ENCODE measurements around the gene SGSM2. TPM values are rescaled to one million over a fixed set of nuclear protein-coding genes. Genes with fewer than 3 reads are reported as not detected.

The SGSM2 gene
- polyA plus RNA-seq, 3 donors: 71.5 to 89.4 (median 79.0) TPM

DNA sequence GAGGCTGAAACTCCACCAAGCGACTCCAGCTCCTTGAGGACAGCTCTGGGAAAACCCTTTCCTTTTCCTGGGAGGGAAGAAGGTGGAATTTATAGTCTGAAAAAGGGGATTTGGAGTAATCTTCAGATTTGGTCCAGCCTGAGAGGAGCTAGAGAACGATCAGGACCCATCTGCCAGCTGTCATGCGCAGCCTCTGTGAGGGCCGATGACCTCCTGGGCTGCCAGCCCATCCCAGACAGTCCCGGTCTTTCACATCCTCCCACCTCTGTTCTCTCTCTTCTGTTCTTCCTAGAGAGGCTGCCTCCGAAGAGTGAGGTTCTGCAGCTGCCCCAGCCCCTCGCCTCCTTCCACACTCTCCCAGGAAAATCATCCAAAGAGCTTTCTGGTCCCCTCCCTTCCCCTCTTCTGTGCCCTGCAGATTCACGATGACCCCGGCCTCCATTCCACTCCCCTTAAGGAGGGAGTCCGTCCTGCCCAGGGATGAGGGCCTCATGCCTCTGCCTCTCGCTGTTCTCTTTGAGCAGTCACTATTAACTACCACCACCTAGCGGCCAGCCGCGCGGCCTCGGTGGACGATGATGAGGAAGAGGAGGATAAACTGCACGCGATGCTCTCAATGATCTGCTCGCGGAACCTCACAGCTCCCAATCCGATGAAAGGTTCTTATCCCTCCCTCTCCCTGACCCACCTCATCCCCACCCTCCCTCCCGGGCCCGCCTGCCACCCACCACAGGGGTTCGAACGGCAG, 29.6 kb downstream of the SGSM2 start:
- no peak for DNase-seq

DNA sequence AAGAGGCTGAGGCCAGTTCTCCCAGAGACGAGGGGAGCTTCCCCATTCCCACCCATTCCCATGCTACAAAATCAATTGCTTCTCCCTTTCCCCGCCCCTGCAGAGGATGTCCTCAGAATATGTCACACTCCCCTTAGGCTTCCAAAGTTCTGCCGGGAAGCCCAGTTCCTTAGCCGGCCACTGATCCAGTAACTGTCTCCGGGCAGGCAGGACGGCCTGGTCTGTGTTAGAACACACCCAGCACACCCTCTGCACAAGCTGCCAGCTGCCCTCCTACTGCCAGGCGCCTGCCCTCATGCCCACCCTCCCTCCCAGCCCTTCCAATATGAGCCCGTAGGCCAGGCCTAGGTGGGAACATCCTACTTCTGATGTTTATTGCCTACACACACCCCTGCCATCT, 31.1 kb downstream of the SGSM2 start:
- DNase-seq: no peak

DNA sequence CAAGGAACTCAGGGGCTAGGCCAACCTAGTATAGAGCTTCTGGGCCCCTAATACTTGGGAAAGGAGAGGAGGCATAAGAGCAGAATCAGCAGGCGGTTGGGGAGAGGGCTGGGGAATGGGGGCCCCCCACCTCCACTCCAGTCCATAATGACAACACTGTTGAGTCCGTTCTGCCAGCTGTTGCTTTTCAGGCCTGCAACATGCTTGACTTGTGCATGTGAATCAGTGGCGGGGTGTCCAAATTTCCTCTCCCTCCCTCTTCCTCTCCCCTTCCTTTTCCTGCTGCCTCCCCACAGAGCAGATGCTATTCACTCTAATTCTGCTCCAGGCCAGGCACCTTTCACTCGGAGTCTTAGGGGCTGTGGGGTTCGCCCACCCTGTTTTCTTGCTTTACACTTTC, 31.7 kb downstream of the SGSM2 start:
- DNase-seq: no peak

DNA sequence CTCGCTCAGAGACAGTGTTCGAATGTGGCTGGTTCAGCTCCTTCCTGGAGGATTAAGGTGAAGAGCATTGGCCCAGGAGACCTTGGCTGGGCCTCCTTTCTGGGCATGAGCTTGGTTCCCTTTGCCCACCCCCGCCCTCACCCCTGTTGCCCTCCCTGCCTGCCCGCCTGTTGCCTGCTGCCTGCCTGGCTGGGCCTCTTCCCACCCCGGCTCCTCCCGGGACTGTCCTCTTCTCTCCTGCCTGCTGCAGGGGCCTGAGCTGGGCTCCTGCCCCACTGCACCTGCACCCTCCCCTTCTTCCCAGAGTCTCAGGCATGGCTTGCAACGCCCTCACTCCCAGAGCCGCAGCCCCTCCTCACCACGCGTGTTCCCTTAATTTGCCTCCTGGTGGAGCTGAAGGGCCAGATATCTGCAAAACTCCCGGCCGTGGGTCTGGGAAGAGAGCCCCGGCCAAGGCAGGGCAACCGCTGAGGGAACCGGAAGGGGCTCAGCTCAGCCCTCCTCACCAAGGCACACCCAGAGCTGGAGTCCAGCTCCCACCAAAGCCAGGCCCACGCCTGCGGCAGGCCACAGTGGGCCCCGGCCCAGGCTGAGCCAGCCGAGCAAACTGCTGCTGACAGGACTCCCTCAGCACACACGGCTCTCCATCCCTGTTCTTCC, 32.4 kb downstream of the SGSM2 start:
- no peak for DNase-seq

DNA sequence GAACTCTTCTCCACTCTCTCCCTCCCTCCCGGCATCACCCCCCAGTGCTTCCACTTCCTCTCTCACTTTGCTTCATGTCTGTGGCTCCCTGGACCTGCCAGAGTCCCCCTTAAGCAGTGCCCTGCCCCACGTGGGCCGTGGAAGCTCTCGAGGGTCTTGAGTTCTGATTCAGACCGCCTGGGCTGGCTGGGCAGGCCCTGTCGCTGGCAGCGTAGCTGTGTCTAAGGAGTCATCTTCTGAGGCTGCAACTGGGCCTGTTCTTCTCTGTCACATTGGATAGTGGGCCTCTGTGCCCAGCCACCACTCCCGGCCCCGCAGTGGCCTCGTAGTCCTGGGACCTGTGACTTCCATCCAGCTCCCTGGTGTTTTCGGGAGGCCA, 32.9 kb downstream of the SGSM2 start:
- no peak for DNase-seq

DNA sequence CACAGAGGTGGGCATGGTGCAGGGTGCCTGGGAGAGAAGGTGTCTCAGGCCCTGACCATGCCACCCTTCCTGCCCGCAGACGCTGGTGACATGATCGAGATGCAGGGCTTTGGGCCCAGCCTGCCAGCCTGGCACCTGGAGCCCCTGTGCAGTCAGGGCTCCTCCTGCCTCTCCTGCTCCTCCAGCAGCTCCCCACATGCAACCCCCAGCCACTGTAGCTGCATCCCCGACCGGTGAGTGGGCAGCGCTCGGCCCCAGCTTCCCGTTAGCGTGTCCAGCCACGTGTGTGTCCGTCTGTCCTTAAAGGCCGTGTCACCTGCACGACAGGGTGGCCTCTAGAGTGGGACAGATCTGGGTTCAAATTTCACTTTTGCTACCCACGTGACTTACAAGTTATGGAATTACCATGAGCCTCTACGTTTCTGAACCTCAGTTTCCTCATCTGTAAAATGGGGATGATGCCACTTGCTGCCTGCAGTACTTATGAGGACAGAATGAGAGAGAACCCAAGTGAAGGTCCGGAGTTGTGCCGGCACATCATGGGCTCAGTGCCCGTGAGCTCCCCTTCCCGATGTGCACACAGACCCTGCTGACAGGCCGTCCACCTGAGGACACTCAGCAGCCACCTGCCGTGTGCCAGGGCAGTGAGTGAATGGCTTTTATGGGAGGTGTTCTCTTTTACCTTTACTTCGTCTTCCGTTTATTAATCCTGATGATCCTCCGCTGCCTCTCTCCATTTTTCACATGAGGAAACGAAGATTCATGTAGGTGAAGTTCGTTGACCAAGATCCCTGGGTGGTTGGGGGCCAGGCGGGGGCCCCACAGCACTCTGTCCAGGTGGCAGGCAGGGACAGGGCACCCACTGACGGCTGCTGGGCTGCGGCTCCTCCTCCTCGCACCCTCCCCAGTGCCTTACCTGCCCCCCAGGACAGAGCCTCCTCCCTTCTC, 34.2 kb downstream of the SGSM2 start:
- no peak for DNase-seq

DNA sequence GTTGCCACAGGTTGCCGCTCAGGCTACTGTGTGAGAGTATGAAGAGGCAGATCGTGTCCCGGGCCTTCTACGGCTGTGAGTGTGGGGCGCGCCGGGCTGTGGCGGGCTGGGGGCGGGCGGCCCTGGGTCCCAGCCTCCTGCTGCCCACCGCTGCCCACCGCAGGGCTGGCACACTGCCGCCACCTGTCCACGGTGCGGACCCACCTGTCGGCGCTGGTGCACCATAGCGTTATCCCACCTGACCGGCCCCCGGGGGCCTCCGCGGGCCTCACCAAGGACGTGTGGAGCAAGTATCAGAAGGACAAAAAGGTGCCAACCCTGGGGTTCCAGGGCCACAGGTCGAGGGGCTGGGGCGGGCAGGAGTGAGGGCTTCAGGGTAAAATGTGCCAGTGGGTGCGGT, 34.9 kb downstream of the SGSM2 start:
- DNase-seq: no peak

DNA sequence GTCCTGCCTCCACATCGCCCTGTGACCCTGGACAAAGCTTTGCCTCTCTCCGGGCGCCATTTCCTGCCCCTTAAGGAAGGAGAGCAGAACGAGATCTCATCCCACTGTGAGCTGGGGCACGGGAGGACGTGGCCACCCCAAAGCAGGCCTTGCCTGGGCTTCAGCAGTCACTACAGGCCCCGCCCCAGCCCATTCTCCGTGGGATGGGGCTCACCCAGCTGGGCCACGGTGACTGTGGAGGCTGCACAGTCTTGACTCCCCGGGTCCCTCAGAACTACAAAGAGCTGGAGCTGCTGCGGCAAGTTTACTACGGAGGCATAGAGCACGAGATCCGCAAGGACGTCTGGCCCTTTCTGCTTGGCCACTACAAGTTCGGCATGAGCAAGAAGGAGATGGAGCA, 35.4 kb downstream of the SGSM2 start:
- no peak for DNase-seq

DNA sequence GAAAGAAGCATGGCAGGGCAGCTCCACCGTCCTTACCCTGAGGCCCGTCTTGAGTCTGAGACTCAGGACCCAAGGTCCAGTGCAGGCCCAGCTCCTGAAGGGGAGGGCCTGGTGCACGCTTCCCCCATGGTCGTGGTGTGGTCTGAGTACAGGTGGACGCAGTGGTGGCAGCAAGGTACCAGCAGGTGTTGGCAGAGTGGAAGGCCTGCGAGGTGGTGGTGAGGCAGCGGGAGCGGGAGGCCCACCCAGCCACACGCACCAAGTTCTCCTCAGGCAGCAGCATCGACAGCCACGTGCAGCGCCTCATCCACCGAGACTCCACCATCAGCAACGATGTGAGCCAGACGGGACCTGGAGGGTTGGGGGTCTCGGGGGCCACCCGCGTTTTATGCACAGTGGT, 35.9 kb downstream of the SGSM2 start:
- no peak for DNase-seq

DNA sequence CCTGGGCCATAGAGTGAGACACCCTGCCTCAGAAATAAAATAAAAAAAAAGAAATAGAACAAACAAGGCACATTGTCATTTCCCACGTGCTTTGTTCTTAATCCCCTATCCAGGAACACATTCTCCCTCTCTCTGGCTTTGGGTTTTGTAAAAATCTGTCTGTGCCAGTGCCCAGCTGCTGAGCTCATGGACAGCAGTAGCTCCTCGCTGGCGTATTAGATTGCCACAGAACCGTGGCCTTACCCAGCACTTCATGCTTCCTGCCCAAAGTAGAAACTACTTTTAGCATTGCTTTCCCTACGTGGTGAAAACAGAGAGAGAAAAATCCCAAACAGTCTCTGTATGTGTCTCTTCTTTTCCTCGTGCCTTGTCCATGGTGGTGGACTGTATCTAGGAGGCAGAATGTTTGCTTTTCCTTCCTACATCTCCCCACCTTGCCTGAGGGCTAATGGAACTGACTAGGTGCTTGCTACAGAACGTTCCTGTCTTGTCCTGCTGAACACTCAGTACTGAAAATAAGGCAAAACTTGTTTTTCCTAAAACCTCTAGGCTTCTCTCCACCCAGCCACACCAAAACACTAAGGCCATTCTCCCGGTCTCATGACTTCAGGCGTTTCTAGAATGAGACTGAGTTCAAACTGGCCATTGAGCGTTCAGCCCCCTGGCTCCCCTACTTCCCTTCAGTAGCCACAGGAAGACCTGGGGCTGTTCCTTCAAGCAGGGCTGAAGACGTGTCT, 37.4 kb downstream of the SGSM2 start:
- DNase-seq: no peak

DNA sequence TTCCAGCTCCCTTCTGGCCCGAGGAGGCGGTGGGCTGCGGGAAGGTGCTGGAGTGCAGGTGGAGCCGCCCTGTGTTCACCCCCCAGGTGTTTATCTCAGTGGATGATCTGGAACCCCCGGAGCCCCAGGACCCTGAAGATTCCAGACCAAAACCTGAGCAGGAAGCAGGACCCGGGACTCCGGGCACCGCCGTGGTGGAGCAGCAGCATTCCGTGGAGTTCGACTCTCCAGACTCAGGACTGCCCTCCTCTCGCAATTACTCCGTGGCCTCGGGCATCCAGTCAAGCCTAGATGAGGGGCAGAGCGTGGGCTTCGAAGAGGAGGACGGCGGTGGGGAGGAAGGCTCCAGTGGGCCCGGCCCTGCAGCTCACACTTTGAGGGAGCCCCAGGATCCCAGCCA, 38.1 kb downstream of the SGSM2 start:
- no peak for DNase-seq

DNA sequence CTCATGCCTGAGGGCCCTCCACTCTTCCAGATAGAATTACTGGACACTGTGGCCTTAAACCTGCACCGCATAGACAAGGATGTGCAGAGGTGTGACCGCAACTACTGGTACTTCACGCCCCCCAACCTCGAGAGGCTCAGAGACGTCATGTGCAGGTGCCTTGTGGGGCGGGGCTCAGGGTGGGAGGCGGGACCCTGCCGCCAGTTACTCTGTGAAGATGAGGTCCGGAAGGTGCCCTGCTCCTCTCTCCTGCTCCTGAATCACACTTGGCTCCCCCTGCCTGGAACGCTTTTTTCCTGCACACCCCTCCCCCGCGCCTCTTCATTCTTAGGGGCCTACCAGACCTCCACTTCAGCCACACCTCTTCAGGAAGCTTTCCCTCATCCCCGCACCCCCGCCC, 38.8 kb downstream of the SGSM2 start:
- DNase-seq: no peak

DNA sequence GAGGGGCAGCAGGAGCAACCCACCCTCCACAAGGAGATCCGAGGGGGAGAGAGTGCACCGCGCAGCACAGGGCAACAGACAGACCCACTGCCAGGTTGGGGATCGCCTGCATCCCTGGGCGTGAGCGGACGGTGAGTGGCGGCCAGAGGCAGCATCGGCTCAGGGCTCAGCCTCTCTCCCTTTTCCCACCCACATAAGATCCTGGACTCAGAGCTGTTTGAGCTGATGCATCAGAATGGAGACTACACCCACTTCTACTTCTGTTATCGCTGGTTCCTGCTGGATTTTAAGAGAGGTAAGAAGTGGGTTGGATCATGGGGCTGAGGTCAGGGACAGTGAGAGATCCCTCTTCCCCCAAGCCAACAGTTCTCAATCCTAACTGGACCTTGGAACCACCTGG, 40.4 kb downstream of the SGSM2 start:
- no peak for DNase-seq

DNA sequence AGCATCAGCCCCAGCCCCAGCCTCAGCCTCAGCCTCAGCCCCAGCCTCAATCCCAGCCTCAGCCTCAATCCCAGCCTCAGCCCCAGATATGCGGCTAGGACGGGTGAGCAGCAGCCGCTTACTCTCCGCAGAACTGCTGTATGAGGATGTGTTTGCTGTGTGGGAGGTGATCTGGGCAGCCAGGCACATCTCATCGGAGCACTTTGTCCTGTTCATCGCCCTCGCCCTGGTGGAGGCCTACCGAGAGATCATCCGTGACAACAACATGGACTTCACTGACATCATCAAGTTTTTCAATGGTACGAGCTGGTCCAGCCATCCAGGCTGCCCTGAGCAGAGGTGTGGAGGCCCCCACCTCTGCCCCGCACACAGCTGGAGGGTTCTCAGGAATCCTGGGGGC, 41.6 kb downstream of the SGSM2 start:
- no peak for DNase-seq

DNA sequence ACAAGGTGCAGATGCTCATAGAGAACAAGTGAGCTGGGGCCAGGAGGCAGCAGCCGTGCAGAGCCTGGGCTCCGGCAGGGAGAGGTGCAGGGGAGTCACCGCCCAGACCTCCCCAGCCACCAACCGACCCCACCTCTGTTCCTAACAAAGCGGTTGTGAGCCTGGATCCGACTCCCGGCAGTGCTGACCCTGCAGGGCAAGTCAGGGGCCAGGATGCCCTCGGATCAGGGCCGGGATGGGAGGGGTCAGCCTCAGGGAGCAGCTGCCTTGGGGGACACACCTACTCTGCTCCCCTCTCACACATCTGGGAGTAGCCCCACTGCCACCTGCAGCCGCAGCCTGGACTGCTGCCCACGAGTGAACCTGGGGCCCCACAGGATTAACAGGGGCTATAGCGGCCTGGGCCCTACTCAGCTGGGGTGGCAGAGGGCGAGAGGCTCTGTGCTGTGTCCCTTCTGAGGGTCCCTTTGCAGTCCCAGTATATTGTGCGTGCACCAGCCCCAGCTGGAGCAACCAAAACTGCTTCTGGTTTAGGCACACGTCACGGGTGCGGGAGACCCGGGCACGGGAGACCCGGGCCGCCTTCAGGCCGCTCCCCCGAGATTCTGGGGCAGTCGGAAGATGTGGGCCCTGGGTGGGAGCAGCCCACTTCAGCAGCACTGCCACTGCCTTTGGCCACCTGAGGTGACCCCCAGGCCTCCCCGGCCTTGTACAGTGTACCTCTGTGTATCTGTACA, 42.4 kb downstream of the SGSM2 start:
- DNase-seq: no peak

DNA sequence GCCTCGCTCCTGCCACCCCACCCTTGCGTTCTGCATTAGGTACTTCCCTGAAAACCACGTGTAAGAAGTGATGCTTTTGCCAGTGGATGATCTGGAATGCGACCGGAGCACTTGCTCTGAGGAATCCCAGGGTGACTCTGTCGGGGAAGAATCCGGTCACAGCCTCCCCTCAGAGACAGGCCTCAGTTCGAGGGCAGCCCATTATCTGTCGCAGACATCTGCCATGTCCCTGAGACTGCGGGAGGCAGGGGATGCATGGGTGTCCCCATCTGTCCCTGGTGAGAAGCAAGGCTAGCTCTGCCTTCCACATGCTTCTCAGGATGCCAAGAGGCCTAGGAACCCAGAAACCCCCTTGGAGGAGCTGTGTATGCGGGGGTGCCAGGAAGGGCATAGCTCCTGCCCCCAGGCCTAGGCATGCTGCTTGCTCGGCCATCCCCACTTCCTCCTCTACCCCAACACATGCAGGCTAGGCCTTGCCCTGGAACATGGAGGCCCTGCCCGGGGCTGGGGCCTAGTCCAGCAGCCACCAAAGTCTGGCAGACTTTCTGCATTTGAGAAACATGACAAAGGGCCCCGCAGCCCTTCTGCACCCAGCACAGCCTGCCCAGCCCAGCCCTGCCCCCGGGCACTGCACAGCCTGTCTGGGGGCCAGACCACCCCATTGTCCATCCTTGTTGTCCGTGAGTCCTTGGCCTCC, 43.1 kb downstream of the SGSM2 start:
- no peak for DNase-seq

DNA sequence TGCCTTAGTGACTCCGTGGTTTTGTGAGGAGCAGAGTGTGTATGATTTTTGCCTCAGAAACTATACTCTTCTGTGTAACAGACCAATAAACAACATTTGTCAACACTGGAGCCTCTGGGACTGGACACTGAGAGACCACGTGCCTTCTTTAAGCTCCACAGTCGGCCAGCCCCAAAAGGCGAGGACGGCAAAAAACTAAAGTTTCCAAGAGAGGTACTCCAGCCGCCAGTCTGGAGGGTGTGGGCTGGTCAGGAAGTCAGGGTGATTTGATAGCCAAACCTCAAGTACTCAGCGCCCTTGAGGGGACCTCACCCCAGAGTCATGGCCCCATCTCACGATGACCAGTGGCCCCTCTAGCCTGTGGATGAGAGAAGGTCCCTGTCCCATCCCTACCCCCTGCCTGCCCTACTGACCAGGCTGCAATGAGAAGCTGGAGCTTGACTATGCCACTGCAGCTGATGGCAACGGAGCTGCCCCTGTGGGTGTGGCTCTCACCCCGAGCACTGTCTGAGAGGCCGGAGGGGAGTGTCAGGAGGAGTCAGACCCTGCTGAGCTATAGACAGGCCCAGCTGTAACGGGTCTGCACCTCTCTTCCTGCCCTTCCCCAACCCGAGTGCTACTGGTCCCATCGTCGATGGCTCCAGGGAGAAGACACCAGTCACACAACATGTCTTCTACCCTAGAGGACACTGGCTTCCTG, 43.8 kb downstream of the SGSM2 start:
- no peak for DNase-seq

DNA sequence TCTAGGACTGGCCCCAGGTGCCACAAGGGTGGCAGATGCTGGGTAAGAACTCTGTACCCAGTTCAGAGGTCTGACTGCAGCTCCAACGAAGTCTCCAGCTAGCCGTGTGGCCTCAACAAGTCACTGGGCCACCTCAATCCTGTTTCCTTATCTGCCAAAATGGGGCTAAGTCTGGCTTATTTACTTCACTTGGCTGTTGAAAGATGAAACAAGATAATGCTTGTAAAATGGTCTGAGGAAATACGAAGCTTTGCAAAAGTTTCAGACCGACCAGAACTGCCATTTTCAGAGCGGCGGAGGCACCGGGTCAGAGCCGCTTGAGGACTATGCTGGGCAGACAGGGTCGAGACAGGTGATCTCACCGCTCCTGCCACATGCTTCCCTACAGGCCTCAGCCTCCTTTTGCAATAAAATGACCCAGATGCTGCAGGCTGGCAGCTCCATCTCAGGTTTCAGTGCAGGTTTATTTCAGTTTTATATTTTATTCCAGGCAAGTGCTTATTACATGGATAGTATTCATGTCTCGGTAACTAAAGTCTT, 46.4 kb downstream of the SGSM2 start:
- DNase-seq: no peak

DNA sequence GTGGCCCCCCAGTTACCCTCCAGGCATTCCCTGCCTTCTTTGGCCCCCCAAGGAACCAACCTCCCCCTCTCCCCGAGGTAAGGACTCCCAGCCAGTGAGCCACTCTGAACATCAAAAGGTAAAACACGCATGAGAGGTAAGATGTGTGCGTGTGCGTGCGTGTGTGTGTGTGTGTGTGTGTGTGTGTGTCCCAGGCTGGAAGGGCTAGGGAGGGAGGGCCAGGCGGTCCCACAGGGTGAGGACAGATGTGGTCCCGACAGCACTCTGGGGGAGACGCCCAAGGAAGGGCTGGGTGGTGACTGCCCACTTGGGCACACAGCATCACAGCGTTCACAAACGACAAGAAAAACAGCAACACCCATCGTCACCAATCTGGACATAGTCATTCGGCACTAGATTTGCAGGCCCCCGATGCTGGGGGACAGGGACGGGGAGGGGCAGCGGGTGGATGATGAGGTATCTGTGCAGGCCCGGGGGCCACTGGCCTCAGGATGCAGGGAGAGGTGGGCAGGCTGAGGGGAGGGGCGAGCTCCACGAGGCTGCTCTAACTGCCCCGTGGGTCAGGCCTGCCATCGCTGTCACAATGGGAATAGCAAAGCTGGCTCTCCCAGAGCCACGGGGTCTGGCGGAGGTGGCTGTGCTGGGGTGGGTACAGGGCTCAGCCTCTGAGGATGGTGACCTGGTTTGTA, 47.3 kb downstream of the SGSM2 start:
- no peak for DNase-seq

Measured in renal pelvis (tissue), 4 donors.